ENCODE results near the gene KCNC1. TPM values are rescaled to one million over a fixed set of nuclear protein-coding genes. Genes with fewer than 3 reads are reported as not detected.

KCNC1 gene
- total RNA-seq, 2 experiments from 2014 or later = not detected

DNA sequence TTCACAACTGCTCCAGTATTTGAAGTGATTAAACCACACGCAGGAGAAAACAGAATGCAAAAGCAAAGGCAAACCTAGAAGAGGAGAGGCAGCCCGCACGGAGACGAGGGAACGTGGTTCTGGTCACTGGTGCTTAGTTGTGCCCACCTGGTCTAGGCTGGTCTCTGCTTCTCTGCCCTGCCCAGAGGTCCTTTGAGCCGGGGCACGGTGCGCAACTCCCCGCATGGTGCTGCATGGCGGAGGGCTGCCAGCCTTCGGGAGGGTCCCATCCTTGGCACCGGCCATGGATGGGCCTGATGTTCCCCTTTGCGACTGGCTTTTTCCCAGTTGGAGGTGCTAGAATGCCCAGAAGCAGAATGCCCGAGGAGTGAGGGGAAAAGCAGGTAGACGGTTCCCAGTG lies 46.1 kb downstream of the KCNC1 start:
- H3K4me3 Mint-ChIP-seq = no peak overlapping the region
- DNase-seq (no peak), ATAC-seq (no peak)
- H3K27me3 Mint-ChIP-seq = no peaks in the 10 kb centered on the region
- no peak overlapping the region for H3K27ac Mint-ChIP-seq
- no peaks in the 10 kb centered on the region for H3K9me3 Mint-ChIP-seq (ENCODE audit: low read depth)
- CTCF ChIA-PET = no interaction called here
- H3K4me1 Mint-ChIP-seq = no peaks in the 10 kb centered on the region
- H3K36me3 Mint-ChIP-seq = no peaks in the 10 kb centered on the region

DNA sequence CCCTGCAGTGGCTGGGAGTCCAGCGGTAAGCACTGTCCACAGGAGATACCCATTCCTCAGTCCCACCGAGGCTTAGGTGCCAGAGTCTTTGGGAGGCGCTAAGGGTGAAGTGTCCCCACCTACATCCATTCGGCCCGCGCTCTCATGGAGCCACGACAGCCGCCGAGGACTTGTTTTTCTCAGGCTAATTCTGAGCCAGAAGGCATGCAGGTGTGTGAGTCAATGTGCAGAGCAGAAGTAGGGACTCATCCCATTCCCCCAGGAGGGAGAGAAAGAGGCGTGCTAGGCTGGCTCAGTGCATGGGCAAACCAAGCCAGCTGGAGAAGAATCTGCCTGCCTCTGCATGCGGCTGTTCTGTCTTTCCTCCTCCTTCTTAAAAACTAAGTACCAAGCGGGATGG lies 46.6 kb downstream of the KCNC1 start:
- ATAC-seq = no peak
- Mint-ChIP-seq H3K36me3 (no peaks in the 10 kb centered on the region), H3K4me3 (no peak overlapping the region), H3K9me3 (ENCODE audit: low read depth) (no peaks in the 10 kb centered on the region), H3K27ac (no peak overlapping the region), H3K27me3 (no peaks in the 10 kb centered on the region), H3K4me1 (no peaks in the 10 kb centered on the region)
- CTCF ChIA-PET = no interaction called here
- no peak for DNase-seq

- no peaks in the 10 kb centered on the region for H3K4me1 Mint-ChIP-seq
- no peak for ATAC-seq
- CTCF ChIA-PET = no interaction called here
- DNase-seq = no peak
- H3K4me3 Mint-ChIP-seq = no peak overlapping the region
- H3K36me3 Mint-ChIP-seq = no peaks in the 10 kb centered on the region
- no peaks in the 10 kb centered on the region for H3K27me3 Mint-ChIP-seq
- H3K27ac Mint-ChIP-seq = no peak overlapping the region
- H3K9me3 Mint-ChIP-seq (ENCODE audit: low read depth) = no peaks in the 10 kb centered on the region
These were observed 47.0 kb downstream of the KCNC1 start for GRCh38 chr11:17781626-17782025.

- no peak for ATAC-seq
- Mint-ChIP-seq H3K27me3 (no peaks in the 10 kb centered on the region), H3K4me3 (no peak overlapping the region), H3K36me3 (no peaks in the 10 kb centered on the region), H3K9me3 (ENCODE audit: low read depth) (no peaks in the 10 kb centered on the region), H3K27ac (no peak overlapping the region), H3K4me1 (no peaks in the 10 kb centered on the region)
- CTCF ChIA-PET = no interaction called here
- DNase-seq = no peak
These were observed 47.6 kb downstream of the KCNC1 start for GRCh38 chr11:17782145-17782544.

- no peak overlapping the region for H3K27ac Mint-ChIP-seq
- no peaks in the 10 kb centered on the region for H3K36me3 Mint-ChIP-seq
- no peaks in the 10 kb centered on the region for H3K9me3 Mint-ChIP-seq (ENCODE audit: low read depth)
- CTCF ChIA-PET = no interaction called here
- DNase-seq = no peak
- H3K27me3 Mint-ChIP-seq = no peaks in the 10 kb centered on the region
- ATAC-seq = no peak
- H3K4me3 Mint-ChIP-seq = no peak overlapping the region
- no peaks in the 10 kb centered on the region for H3K4me1 Mint-ChIP-seq
These were observed 48.2 kb downstream of the KCNC1 start for GRCh38 chr11:17782603-17783337.

GRCh38 chr11:17783878-17784277 lies 49.3 kb downstream of the KCNC1 start:
- ATAC-seq = no peak
- CTCF ChIA-PET = interaction anchor here (1.1 kb wide), 1 partner anchor 13 kb away, joined by 3 read pairs; no protein-coding TSS in a partner anchor
- no peak overlapping the region for H3K27ac Mint-ChIP-seq
- no peak for DNase-seq
- no peaks in the 10 kb centered on the region for H3K36me3 Mint-ChIP-seq
- no peaks in the 10 kb centered on the region for H3K9me3 Mint-ChIP-seq (ENCODE audit: low read depth)
- no peaks in the 10 kb centered on the region for H3K4me1 Mint-ChIP-seq
- no peaks in the 10 kb centered on the region for H3K27me3 Mint-ChIP-seq
- H3K4me3 Mint-ChIP-seq = no peak overlapping the region

DNA sequence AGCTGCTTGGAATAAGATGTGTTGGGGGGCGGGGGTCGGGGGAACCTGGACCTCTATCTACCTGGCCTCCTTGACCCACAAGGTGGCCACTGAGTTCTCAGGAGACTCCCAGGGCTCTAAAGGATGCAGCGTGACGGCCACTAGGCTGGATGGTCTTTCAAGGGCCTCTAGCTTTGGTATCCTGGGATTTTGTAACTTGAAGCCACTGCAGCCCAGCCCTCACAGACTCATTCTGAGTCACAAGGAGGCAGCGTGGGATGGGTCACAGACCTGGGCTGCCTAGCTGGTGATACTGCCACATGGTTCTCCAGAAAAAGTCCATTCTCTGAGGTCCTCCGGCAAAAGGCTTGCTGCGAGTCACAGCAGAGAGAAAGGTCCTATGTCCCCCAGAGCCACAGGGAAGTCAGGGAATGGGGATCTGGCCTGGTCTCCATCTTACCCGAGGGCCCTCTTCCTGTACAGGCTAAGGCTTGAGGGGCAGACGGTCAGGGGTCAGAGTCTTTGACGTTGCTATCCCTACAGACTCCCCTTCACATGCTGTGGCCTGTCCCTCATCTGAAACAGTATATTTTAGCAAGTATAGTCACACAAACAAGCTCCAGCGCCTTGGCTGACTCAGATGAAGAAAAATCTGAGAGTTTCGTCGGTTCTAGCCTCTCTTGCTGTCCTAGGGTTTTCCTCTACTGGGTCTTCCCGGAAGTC lies 52.4 kb downstream of the KCNC1 start:
- CTCF ChIA-PET = no interaction called here
- Mint-ChIP-seq H3K4me3 (no peak overlapping the region), H3K9me3 (ENCODE audit: low read depth) (no peaks in the 10 kb centered on the region), H3K36me3 (no peaks in the 10 kb centered on the region), H3K27ac (no peak overlapping the region), H3K27me3 (no peaks in the 10 kb centered on the region), H3K4me1 (no peaks in the 10 kb centered on the region)
- no peak for DNase-seq
- no peak for ATAC-seq

DNA sequence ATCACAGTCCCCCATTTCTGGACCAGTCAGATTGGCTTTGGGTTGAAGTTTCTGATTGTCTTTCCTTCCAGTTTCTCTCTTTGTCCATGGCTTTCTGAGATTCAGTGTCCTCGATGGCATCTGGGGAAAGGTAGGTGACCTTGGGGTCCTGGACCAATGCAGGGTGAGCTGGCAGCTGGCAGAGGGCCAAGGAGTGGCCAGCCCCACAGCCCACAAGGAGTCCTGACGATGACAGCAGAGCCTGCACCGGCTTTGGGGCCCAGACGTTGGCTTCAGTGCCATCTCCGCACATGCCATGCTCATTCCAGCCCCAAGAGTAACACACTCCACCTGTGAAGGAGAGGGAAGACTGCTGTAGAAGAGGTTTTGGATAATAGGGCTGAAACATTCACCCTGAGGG lies 53.5 kb downstream of the KCNC1 start:
- CTCF ChIA-PET = no interaction called here
- Mint-ChIP-seq H3K36me3 (no peaks in the 10 kb centered on the region), H3K4me3 (no peak overlapping the region), H3K4me1 (no peaks in the 10 kb centered on the region), H3K9me3 (ENCODE audit: low read depth) (no peaks in the 10 kb centered on the region), H3K27ac (no peak overlapping the region), H3K27me3 (no peaks in the 10 kb centered on the region)
- DNase-seq (no peak), ATAC-seq (no peak)

GRCh38 chr11:17790453-17790852 lies 55.9 kb downstream of the KCNC1 start:
- H3K4me1 Mint-ChIP-seq = no peaks in the 10 kb centered on the region
- CTCF ChIA-PET = no interaction called here

GRCh38 chr11:17791144-17791543 lies 56.6 kb downstream of the KCNC1 start:
- ATAC-seq (no peak), DNase-seq (no peak)
- CTCF ChIA-PET = no interaction called here
- Mint-ChIP-seq H3K27me3 (no peaks in the 10 kb centered on the region), H3K4me3 (no peak overlapping the region), H3K4me1 (no peaks in the 10 kb centered on the region), H3K36me3 (no peaks in the 10 kb centered on the region), H3K27ac (no peak overlapping the region), H3K9me3 (ENCODE audit: low read depth) (no peaks in the 10 kb centered on the region)

More at GRCh38 chr11:17790453-17790852, 55.9 kb downstream of the KCNC1 start:
- Mint-ChIP-seq H3K9me3 (ENCODE audit: low read depth) (no peaks in the 10 kb centered on the region), H3K27me3 (no peaks in the 10 kb centered on the region), H3K27ac (no peak overlapping the region), H3K36me3 (no peaks in the 10 kb centered on the region), H3K4me3 (no peak overlapping the region)
- ATAC-seq = no peak
- no peak for DNase-seq

- no peak for ATAC-seq
- no peaks in the 10 kb centered on the region for H3K4me1 Mint-ChIP-seq
- CTCF ChIA-PET = no interaction called here
- H3K27ac Mint-ChIP-seq = no peak overlapping the region
- H3K36me3 Mint-ChIP-seq = no peaks in the 10 kb centered on the region
- H3K9me3 Mint-ChIP-seq (ENCODE audit: low read depth) = no peaks in the 10 kb centered on the region
- H3K27me3 Mint-ChIP-seq = no peaks in the 10 kb centered on the region
- no peak for DNase-seq
- no peak overlapping the region for H3K4me3 Mint-ChIP-seq
These were observed 57.6 kb downstream of the KCNC1 start for GRCh38 chr11:17792161-17792560.

GRCh38 chr11:17793642-17794170 lies 59.1 kb downstream of the KCNC1 start:
- H3K27ac Mint-ChIP-seq = no peak overlapping the region
- no peak for ATAC-seq
- no peak for DNase-seq
- CTCF ChIA-PET = no interaction called here
- H3K4me1 Mint-ChIP-seq = no peaks in the 10 kb centered on the region
- H3K9me3 Mint-ChIP-seq (ENCODE audit: low read depth) = no peaks in the 10 kb centered on the region
- H3K4me3 Mint-ChIP-seq = no peak overlapping the region
- H3K36me3 Mint-ChIP-seq = no peaks in the 10 kb centered on the region
- no peaks in the 10 kb centered on the region for H3K27me3 Mint-ChIP-seq

- H3K27me3 Mint-ChIP-seq = no peaks in the 10 kb centered on the region
- H3K9me3 Mint-ChIP-seq (ENCODE audit: low read depth) = no peaks in the 10 kb centered on the region
- no peak overlapping the region for H3K4me3 Mint-ChIP-seq
- H3K4me1 Mint-ChIP-seq = no peaks in the 10 kb centered on the region
- H3K27ac Mint-ChIP-seq = no peak overlapping the region
- no peaks in the 10 kb centered on the region for H3K36me3 Mint-ChIP-seq
- CTCF ChIA-PET = no interaction called here
- no peak for ATAC-seq
- no peak for DNase-seq
These were observed 60.4 kb downstream of the KCNC1 start for GRCh38 chr11:17794981-17795380.

DNA sequence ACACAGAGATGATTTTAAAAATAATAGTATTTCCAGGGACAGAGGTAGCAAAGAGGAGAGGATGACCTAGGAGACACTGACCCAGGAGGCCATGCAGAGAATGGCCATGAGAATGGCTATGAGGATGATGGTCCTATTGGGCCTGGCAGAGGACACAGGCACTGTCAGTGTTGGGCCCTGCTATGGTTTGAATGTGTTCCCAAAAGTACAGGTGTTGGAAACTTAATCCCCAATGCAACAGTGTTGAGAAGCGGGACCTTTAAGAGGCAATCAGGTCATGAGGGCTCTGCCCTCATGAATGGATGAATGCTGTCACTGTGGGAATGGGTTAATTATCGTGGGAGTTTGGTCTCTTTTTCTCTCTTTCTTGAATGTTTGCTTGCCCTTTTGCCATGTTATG lies 61.6 kb downstream of the KCNC1 start:
- H3K27ac Mint-ChIP-seq = no peak overlapping the region
- no peaks in the 10 kb centered on the region for H3K4me1 Mint-ChIP-seq
- ATAC-seq = no peak
- DNase-seq = no peak
- CTCF ChIA-PET = no interaction called here
- H3K9me3 Mint-ChIP-seq (ENCODE audit: low read depth) = no peaks in the 10 kb centered on the region
- no peak overlapping the region for H3K4me3 Mint-ChIP-seq
- no peaks in the 10 kb centered on the region for H3K36me3 Mint-ChIP-seq
- H3K27me3 Mint-ChIP-seq = no peaks in the 10 kb centered on the region

All from activated CD8-positive, alpha-beta memory T cell treated with anti-CD3 and anti-CD28 coated beads, Interleukin-2, amount 10 ng/mL, durations not matched to agents 7 days and 5 days (primary cell).